ENCODE data around the gene ITGAX. TPM values are rescaled to one million over a fixed set of nuclear protein-coding genes. Genes with fewer than 3 reads are reported as not detected.

Gene ITGAX
- total and polyA plus RNA-seq, 2 experiments from 2014 or later, result not detected

GRCh38 chr16:31421587-31421986 lies 66.6 kb downstream of the ITGAX start (continued):
- TF ChIP-seq, protein P1, sequence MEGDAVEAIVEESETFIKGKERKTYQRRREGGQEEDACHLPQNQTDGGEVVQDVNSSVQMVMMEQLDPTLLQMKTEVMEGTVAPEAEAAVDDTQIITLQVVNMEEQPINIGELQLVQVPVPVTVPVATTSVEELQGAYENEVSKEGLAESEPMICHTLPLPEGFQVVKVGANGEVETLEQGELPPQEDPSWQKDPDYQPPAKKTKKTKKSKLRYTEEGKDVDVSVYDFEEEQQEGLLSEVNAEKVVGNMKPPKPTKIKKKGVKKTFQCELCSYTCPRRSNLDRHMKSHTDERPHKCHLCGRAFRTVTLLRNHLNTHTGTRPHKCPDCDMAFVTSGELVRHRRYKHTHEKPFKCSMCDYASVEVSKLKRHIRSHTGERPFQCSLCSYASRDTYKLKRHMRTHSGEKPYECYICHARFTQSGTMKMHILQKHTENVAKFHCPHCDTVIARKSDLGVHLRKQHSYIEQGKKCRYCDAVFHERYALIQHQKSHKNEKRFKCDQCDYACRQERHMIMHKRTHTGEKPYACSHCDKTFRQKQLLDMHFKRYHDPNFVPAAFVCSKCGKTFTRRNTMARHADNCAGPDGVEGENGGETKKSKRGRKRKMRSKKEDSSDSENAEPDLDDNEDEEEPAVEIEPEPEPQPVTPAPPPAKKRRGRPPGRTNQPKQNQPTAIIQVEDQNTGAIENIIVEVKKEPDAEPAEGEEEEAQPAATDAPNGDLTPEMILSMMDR (conservative IDR thresholded peaks at IDR 0.05; ENCODE audit: low read depth in 2 of 2), result no peak
- TF ChIP-seq ZNF462 (CRISPR knock-in tag; IDR thresholded peaks at IDR 0.05), result no peak
- TF ChIP-seq STAT1 (IDR thresholded peaks at IDR 0.05; ENCODE audit: unreplicated experiment), result no peak
- no peak for TF ChIP-seq NANOG (IDR thresholded peaks at IDR 0.05; ENCODE audit: borderline replicate concordance)
- TF ChIP-seq CREB1 (CRISPR knock-in tag; IDR thresholded peaks at IDR 0.05; ENCODE audit: low read depth), result no peak

- no peak for ATAC-seq
- Histone ChIP-seq H4K20me1 (replicated peaks; ENCODE audit: insufficient read depth) (no peaks in the 10 kb centered on the region), H3K36me3 (ENCODE audit: insufficient read depth) (no peaks in the 10 kb centered on the region), H3K4me2 (no peak overlapping the region), H3F3A (replicated peaks; ENCODE audit: low read depth) (no peaks in the 10 kb centered on the region), H3K79me2 (replicated peaks; ENCODE audit: insufficient read depth) (no peaks in the 10 kb centered on the region), H3K4me1 (ENCODE audit: insufficient read depth) (no peaks in the 10 kb centered on the region), H3K9me2 (ENCODE audit: insufficient read depth) (no peaks in the 10 kb centered on the region), H3K27me3 (ENCODE audit: insufficient read depth) (peaks cover 27% of the 10 kb centered on the region), H3K27ac (ENCODE audit: low read depth) (no peak overlapping the region), H3K4me3 (no peak overlapping the region), H2AFZ (no peak overlapping the region)
- no peak overlapping the region for H3K27ac Mint-ChIP-seq
- TF ChIP-seq ZNF462 (CRISPR knock-in tag; IDR thresholded peaks at IDR 0.05) (no peak), EZH2phosphoT487 (IDR thresholded peaks at IDR 0.05; ENCODE audit: unreplicated experiment) (no peak), ZNF114 (CRISPR knock-in tag; IDR thresholded peaks at IDR 0.05) (no peak), STAT1 (IDR thresholded peaks at IDR 0.05; ENCODE audit: unreplicated experiment) (no peak)
- H3K27me3 Mint-ChIP-seq (ENCODE audit: insufficient read depth, low read depth, poor library complexity), result peaks cover 25% of the 10 kb centered on the region
- H3K9me3 Mint-ChIP-seq, result peaks cover 13% of the 10 kb centered on the region
- peaks cover 4% of the 10 kb centered on the region; the same call in 1 of the 3 replicates for H3K36me3 Mint-ChIP-seq (ENCODE audit: low read depth)
- H3K4me3 Mint-ChIP-seq, result no peak overlapping the region
- DNase-seq (ENCODE audit: low spot score), result no peak
- H3K4me1 Mint-ChIP-seq, result no peaks in the 10 kb centered on the region; the same call in 2 of the 3 replicates
Observed at GRCh38 chr16:31423241-31423640, 68.3 kb downstream of the ITGAX start.

Measured in GM23338 (cell line).